HG02938 (cell line): Measurements from ENCODE around the gene OR10C1.
"Not testable (repeated sequence)": the region's sequence is repeated elsewhere in the genome, so short reads cannot be mapped to it uniquely, and the experiment has no call there.

Experiments
- ATAC-seq: cut with Tn5 transposase; IDR thresholded peaks from one replicate; pipeline ENCODE4 v1.9.1; 2021; ENCODE audit warnings: mild to moderate bottlenecking, moderate library complexity; ENCODE audit not compliant: unreplicated experiment

OR10C1 gene, protein sequence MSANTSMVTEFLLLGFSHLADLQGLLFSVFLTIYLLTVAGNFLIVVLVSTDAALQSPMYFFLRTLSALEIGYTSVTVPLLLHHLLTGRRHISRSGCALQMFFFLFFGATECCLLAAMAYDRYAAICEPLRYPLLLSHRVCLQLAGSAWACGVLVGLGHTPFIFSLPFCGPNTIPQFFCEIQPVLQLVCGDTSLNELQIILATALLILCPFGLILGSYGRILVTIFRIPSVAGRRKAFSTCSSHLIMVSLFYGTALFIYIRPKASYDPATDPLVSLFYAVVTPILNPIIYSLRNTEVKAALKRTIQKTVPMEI

DNA sequence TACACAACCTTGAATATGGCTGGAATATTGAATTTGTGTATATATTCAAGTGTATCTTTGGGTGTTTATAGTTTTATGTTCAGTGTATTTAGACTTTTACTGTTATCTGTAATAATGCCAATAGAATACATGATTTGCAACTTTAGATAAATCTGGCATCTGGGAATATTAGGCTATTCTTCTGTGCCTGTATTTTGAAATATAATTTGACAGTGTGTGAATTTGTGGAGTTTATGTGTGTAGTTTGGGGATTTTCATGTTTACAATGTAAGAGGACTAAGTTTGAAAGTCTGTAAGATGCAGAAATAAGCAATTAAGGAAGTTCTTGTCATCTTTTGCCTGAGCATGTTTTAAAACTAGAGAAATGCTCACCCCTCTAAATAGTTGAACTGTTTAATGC lies at the start of gene OR10C1:
Gene OR10C1, plus strand, starts transcription at position 301 of the 400 bp plus-strand sequence. CDS start 710 bp downstream, outside the sequence.
- no peak for ATAC-seq

DNA sequence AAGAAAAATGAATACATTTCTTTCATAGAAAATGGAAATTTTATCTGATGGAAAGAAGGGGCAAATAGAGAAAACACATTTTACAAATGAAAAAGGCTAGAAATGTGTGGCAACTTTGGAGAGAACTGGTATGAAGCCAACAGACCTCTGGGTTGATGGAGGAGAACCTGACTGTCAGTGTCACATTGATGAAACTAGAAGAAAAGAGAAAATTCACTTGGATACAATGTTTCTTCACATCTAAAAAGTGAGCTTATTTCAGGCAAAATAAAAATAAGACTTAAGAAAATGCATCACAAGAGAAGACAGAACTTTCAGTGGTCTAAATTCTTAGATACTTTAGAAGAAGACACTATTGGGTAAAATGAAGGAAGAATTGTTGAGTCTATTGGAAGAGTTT lies 43.8 kb upstream of the OR10C1 start, which contains the start of gene OR12D2:
Gene OR12D2, plus strand, starts transcription at position 301 of the 400 bp plus-strand sequence. CDS start 1,069 bp downstream, outside the sequence.
- no peak for ATAC-seq

DNA sequence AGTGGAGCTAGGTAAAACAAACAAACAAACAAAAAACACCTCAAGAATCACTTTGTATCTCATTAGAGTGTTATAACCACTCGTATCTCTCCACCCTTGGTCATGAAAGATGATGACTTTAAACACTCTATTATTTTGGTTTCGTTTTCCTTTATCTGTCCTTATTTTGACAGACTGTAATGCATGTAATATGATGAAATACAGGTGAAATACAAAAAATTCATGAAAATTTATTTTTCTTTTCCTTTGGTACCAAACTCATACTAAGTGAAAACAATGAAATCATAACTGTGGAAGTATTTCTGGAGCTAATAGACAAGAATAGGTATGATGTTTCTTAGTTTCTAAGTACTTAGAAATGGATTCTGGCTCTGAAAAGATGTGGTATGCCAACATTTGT lies 39.6 kb upstream of the OR10C1 start:
- ATAC-seq = no peak

DNA sequence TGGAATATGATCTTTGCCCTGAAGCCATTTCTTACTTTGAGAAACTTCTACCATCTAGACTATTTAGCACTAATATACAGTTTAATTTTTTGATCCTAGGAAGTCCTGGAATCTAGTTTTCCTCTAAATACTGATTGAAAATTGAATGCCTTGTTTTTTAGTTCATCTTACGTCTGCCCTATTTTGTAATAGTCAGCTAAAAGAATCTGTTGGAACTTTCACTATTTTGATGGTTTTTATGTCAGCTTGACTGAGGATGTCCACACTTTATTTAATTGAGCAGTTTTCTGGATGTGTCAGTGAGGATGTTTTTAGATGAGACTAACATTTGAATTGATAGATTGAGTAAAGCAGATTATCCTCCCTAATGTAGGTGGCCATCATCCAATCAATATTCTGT lies 35.3 kb upstream of the OR10C1 start:
- ATAC-seq = no peak

DNA sequence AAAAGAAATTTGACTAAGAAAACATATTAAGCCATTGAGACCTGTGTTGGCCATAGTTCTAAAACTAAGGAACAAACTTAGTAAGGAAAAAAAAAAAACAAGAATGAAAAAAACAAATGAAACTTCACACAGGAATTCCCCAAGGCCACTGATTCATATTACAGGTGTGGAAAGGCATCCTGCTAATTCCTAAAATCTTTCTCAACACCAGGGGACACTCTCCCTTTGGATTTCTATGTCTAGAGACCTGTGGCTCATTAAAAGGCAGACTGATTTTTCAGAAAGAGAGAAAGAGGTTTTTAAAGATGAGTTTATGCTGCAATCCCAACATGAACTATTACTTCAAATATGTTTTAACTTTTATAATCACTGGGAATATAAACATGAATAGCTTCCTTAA lies 24.5 kb upstream of the OR10C1 start, which contains the start of gene OR12D1:
Gene OR12D1, plus strand, starts transcription at position 341 of the 400 bp plus-strand sequence.
- no peak for ATAC-seq

DNA sequence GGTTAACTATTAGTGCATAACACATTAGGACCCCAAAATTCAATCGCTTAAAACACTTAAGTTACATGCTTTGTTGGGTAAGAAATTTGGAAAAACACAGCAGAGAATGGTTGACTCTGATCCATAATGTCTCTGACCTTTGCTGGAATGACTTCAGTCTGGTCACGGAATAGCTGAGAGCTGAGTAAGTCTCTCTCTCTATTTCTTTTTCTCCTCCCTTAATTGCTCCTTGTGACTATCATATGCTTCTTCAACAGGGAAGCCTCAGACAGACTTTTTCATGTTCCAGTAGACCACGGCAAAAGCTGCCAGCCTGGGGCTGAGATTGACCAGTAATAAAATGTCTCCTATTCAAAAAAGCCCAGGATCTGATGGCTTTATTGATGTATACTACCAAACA lies 19.6 kb upstream of the OR10C1 start:
- no peak for ATAC-seq

DNA sequence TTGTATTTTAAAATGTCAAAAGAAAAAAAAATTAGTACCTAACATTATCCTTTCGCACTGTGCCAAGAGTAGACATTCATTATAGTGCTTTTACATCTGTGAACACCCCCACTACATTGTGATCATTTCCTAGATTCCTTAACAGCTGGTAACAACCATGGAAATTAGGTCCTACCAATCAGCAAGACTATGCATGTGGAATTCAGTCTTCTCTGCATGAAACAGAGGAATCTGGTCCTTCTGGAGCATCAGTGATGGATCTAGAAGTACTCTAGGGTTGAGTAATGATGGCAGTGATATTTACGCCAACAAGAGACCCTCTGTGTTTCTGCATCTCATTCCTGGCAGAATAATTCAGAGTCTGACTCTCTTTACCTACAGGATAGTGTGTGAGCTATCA lies 14.9 kb upstream of the OR10C1 start:
- ATAC-seq = no peak

DNA sequence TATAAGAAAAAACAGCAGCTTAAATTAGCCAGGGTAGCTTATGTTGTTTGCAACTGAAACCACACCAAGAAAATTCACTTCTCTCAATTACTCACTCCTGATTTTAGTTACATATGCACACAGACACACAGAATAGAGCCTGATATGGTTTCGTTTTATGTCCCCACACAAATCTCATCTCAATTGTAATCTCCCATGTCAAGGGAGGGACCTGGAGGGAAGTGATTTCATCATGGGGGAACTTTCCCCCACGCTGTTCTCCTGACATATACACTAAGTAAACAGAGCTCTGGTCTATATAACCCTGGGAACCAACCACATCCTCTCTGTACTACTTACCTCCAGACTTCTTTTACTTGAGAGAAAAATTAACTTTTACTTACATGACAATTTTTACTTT lies 14.5 kb upstream of the OR10C1 start:
- ATAC-seq = no peak

DNA sequence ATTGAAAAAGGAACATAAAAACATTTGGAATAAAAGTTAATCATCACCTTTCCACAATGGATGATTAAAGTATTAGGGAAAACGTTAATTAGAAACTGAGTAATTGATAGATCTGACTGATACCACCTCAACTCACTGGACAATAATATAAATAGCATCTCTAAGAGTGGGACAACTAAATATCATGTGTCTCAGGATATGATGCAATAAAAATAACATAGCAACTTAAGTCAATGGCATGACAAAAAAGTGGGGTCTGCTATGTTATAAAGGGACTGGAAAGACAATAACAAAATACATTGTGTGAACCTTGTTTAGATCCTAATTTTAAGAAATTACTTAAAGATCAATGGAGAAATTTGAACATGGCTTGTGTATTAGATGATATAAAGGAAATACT lies 14.0 kb upstream of the OR10C1 start:
- ATAC-seq = no peak

DNA sequence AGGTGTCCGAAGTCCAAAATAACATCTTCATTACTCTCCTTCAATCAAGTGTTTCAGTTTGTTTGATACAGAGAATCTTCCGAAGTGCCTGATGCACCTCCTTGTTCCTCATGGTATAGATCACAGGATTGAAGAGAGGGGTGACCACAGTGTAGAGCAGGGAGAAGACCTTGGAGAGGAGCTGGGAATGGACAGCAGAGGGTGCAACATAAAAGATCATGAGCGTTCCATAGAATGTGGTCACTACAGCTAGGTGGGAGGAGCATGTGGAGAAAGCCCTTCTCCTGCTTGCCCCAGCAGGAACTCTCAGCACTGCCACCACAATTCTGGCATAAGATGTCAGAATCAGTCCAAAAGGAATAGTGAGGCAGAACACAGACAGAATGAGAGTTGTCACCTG lies 12.5 kb upstream of the OR10C1 start:
- no peak for ATAC-seq

DNA sequence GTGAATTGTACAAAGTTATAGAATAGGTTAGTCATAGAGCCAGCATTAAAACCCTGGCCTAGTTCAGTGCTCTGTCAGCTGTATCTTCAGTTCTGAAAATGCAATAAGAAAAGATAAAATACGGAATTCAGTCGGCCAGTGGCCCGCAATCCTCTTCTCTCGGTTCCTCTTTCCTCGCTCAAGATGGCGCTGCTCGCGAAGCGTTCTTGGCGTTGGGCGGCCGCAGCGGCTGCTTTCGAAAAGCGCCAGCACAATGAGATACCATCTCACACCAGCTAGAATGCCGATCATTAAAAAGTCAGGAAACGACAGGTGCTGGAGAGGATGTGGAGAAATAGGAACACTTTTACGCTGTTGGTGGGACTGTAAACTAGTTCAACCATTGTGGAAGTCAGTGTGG lies 2.4 kb upstream of the OR10C1 start:
- ATAC-seq = not testable (repeated sequence)

DNA sequence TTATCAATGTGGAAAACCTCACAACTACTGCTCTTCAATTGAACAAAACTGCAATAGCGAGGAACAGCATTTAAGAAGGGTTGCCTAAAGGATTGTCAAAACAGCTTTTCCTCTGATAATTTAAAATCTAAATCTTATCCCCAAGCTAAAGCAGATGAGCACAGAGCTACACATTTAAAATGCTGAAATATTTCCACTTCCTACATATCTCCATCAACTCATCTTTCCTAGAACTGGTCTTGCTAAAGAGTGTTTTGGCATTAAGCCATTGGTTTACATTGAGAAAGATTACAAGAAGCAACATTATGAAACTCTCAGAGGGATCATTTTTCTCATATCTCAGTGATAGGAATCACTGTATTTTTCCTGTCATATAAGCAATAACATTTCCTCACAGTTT lies 3.6 kb downstream of the OR10C1 start:
- ATAC-seq = no peak

DNA sequence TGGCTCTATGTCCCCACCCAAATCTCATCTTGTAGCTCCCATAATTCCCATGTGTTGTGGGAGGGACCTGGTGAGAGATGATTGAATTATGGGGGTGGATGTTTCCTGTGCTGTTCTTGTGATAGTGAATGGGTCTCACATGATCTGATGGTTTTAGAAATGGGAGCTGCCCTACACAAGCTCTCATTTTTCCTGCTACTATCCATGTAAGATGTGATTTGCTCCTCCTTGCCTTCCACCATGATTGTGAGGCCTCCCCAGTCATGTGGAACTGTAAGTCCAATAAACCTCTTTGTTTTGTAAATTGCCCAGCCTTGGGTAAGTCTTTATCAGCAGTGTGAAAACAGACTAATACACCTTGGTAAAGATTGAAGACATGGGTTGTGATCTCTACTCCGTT lies 4.9 kb downstream of the OR10C1 start:
- not testable (repeated sequence) for ATAC-seq

DNA sequence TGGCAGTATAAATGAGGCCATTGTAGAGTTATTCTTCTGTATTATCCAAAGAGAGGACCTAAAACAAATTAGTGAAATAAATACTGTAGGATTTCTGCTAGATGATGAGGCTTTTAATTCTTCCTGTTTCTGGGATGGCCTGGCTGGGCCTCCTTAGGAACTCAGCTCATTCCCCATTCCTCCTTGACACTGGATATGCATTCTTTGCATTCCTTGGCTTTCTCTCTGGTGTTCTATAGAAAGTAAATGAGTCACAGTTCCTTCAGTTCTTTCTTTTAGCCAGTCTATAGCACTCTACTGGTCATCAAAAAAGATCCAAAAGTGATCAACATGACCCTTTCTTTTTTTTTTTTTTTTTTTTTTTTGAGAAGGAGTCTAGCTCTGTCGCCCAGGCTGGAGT lies 8.6 kb downstream of the OR10C1 start:
- no peak for ATAC-seq

DNA sequence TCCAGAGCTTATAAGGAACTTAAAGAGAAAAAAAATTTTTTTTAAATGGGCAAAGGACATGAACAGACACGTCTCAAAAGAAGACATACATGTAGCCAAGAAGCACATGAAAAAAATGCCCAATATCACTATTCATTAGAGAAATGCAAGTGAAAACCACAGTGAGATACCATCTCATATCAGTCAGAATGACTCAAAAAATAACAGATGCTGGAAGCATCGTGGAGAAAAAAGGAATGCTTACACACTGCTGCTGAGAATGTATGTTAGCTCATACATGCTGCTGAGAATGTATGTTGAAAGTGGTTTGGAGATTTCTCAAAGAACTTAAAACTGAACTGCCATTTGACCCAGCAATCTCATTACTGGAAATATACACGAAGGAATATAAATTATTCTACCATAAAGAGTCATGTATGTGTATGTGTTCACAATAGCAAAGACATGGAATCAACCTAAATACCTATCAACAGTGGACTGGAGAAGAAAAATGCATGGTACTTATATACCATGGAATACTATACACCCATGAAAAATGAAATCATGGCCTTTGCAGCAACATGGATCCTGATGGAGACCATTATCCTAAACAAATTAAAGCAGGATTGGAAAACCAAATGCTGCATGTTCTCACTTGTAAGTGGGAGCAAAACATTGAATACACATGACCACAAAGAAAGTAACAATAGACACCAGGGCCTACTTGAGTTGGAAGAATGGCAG lies 12.5 kb downstream of the OR10C1 start:
- ATAC-seq = no peak

DNA sequence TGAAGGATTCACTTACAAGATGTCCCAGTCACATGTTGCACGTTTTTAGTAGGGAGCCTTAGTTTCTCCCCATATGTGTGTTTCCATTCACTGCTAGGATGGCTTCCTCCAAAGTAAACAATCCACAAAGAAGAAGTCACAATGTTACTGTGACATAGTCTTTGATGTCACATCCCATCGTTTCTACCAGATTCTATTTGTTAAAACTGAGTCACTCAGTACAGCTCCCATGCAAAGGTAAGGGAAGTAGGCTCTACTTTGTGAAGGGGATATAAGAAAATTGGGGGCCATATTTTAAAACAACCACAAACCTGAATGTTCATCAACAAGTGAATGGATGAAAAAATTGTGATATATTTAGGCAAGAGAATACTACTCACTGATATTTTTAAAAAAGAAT lies 17.9 kb downstream of the OR10C1 start, which contains the start of the genes OR11A1 and OR2H1:
Gene OR11A1, minus strand, starts transcription at position 101 of the 400 bp plus-strand sequence. CDS start 29,430 bp downstream, outside the sequence.
Gene OR2H1, plus strand, starts transcription at position 185 of the 400 bp plus-strand sequence. CDS start 4,615 bp downstream, outside the sequence.
- no peak for ATAC-seq

DNA sequence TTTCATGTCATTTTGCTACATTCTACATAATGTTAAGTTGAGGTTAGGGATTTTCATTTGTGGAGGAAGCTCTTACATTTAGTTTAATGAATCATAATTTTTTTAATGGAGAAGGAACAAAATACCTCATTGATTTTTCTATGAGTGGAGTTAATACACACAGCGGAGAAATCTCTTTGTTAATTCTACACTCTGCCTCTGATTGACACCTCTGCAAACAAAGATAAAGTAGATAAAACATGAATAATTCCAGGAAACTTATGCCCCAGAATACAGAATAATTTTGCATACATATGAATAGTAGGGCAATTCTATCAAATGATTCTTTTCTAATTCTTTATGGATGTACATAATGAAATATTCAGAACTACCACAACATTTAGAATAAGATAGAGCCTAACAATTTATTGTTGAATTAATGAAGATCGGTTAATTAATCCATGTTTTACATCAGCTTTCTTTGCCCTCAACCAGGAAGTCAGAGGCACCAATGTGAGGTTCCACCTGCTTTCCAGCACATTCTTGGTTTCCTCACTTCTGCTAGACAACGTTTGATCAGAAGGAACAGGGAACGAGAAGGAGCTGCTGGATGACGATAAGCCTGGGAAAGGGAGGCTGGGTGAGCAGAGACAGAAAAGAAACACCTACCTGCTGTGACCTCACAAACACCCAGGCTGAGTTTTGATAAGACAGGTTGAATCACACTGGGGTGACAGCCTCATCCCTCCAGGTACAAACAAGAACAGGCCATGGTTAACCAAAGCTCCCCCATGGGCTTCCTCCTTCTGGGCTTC lies 22.1 kb downstream of the OR10C1 start:
- ATAC-seq = no peak

DNA sequence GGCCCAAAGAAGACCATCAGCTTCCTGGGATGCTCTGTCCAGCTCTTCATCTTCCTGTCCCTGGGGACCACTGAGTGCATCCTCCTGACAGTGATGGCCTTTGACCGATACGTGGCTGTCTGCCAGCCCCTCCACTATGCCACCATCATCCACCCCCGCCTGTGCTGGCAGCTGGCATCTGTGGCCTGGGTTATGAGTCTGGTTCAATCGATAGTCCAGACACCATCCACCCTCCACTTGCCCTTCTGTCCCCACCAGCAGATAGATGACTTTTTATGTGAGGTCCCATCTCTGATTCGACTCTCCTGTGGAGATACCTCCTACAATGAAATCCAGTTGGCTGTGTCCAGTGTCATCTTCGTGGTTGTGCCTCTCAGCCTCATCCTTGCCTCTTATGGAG lies 22.9 kb downstream of the OR10C1 start:
- no peak for ATAC-seq

DNA sequence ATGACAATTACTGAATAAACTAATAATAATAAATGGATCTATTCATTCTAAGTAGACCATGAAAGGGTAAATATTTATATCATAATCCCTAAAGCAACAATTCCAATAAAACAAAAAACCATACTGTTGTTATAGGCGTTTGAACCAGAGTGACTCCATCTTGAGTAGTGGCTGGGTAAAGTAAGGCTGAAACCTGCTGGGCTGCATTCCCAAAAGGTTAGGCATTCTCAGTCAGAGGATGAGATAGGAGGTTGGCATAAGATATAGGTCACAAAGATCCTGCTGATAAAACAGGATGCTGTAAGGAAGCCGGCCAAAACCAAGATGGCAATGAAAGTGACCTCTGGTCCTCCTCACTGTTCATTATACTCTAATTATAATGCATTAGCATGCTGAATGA lies 26.2 kb downstream of the OR10C1 start:
- no peak for ATAC-seq

DNA sequence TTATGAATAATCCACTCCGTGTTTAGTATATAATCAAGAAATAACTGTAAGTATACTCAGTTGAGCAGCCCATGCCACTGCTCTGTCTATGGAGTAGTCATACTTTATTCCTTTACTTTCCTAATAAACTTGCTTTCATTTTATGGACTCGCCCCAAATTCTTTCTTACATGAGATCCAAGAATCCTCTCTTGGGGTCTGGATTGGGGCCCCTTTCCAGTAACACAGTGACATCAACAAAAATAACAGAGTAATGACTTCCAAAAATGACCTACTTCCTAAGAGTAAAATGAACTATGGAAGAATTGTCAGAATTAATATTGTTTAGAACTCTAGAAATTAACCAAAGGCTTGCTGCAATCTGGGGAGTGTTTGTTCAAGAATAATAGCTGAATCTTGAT lies 26.7 kb downstream of the OR10C1 start:
- ATAC-seq = no peak

DNA sequence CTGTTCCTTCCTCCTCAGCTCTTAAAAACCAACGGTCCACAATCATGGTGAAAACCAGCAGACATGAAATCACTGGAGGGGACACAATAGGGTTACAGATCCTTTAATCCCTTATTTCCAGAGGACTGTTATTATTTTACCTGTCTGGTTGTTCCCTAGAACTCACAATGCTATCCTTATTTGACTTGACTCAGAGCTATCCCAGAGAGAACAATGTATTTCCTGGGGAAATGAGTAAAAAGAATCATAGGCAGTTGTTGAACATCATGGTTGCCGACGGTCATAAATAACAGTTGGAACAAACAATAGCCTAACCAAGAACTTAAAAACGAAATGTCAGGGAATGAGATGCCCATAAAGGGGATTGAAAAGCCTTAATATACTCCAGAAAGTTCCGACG lies 27.1 kb downstream of the OR10C1 start:
- ATAC-seq = no peak
